ENCODE measurements around the gene SPTBN4.
"Not testable (repeated sequence)": the region's sequence is repeated elsewhere in the genome, so short reads cannot be mapped to it uniquely, and the experiment has no call there.

Gene SPTBN4

GRCh38 chr19:40521276-40521675 lies 54.5 kb downstream of the SPTBN4 start:
- Histone ChIP-seq H3K27me3 (ENCODE audit: insufficient read depth, low read length) (0 out of 2 replicates have a peak, but pooled peaks cover 2% of the 10 kb centered on the region), H3K4me1 (ENCODE audit: control insufficient read depth, insufficient read depth, low read length, unreplicated experiment) (no peaks in the 10 kb centered on the region), H3K4me3 (ENCODE audit: low read depth, low read length) (no peak overlapping the region), H2AFZ (ENCODE audit: low read length, unreplicated experiment) (no peak overlapping the region), H3K27ac (ENCODE audit: low read depth, low read length) (no peak overlapping the region), H3K79me2 (ENCODE audit: control insufficient read depth, insufficient read depth, low read length, unreplicated experiment) (no peaks in the 10 kb centered on the region), H3K36me3 (ENCODE audit: insufficient read depth, low read length) (no peaks in the 10 kb centered on the region)

GRCh38 chr19:40521900-40522299 lies 55.1 kb downstream of the SPTBN4 start:
- not testable (repeated sequence) for H3K79me2 ChIP-seq (ENCODE audit: control insufficient read depth, insufficient read depth, low read length, unreplicated experiment); H3K4me1 ChIP-seq (ENCODE audit: control insufficient read depth, insufficient read depth, low read length, unreplicated experiment); H3K4me3 ChIP-seq (ENCODE audit: low read depth, low read length); H3K27ac ChIP-seq (ENCODE audit: low read depth, low read length); H3K27me3 ChIP-seq (ENCODE audit: insufficient read depth, low read length); H3K36me3 ChIP-seq (ENCODE audit: insufficient read depth, low read length); H2AFZ ChIP-seq (ENCODE audit: low read length, unreplicated experiment)

- no peaks in the 10 kb centered on the region for H3K4me1 ChIP-seq (ENCODE audit: control insufficient read depth, insufficient read depth, low read length, unreplicated experiment)
- no peaks in the 10 kb centered on the region for H3K36me3 ChIP-seq (ENCODE audit: insufficient read depth, low read length)
- H3K27me3 ChIP-seq (ENCODE audit: insufficient read depth, low read length): 0 out of 2 replicates have a peak, but pooled peaks cover 2% of the 10 kb centered on the region
- no peak overlapping the region for H3K4me3 ChIP-seq (ENCODE audit: low read depth, low read length)
- H3K27ac ChIP-seq (ENCODE audit: low read depth, low read length): no peak overlapping the region
- no peak overlapping the region for H2AFZ ChIP-seq (ENCODE audit: low read length, unreplicated experiment)
- no peaks in the 10 kb centered on the region for H3K79me2 ChIP-seq (ENCODE audit: control insufficient read depth, insufficient read depth, low read length, unreplicated experiment)
Measured at GRCh38 chr19:40523322-40524047, 56.7 kb downstream of the SPTBN4 start.

GRCh38 chr19:40524133-40524549 lies 57.3 kb downstream of the SPTBN4 start:
- Histone ChIP-seq H2AFZ (ENCODE audit: low read length, unreplicated experiment) (no peak overlapping the region), H3K4me1 (ENCODE audit: control insufficient read depth, insufficient read depth, low read length, unreplicated experiment) (no peaks in the 10 kb centered on the region), H3K4me3 (ENCODE audit: low read depth, low read length) (no peak overlapping the region), H3K36me3 (ENCODE audit: insufficient read depth, low read length) (no peaks in the 10 kb centered on the region), H3K79me2 (ENCODE audit: control insufficient read depth, insufficient read depth, low read length, unreplicated experiment) (no peaks in the 10 kb centered on the region), H3K27me3 (ENCODE audit: insufficient read depth, low read length) (0 out of 2 replicates have a peak, but pooled peaks cover 2% of the 10 kb centered on the region), H3K27ac (ENCODE audit: low read depth, low read length) (no peak overlapping the region)

GRCh38 chr19:40524655-40525054 lies 57.9 kb downstream of the SPTBN4 start:
- H3K79me2 ChIP-seq (ENCODE audit: control insufficient read depth, insufficient read depth, low read length, unreplicated experiment): no peaks in the 10 kb centered on the region
- no peak overlapping the region for H3K27ac ChIP-seq (ENCODE audit: low read depth, low read length)
- H3K4me3 ChIP-seq (ENCODE audit: low read depth, low read length): no peak overlapping the region
- no peaks in the 10 kb centered on the region for H3K4me1 ChIP-seq (ENCODE audit: control insufficient read depth, insufficient read depth, low read length, unreplicated experiment)
- H3K36me3 ChIP-seq (ENCODE audit: insufficient read depth, low read length): no peaks in the 10 kb centered on the region
- peaks cover 2% of the 10 kb centered on the region; the same call in 1 of the 2 replicates for H3K27me3 ChIP-seq (ENCODE audit: insufficient read depth, low read length)
- no peak overlapping the region for H2AFZ ChIP-seq (ENCODE audit: low read length, unreplicated experiment)

GRCh38 chr19:40525234-40526051 lies 58.6 kb downstream of the SPTBN4 start:
- Histone ChIP-seq H3K79me2 (ENCODE audit: control insufficient read depth, insufficient read depth, low read length, unreplicated experiment) (no peaks in the 10 kb centered on the region), H3K36me3 (ENCODE audit: insufficient read depth, low read length) (no peaks in the 10 kb centered on the region), H3K4me1 (ENCODE audit: control insufficient read depth, insufficient read depth, low read length, unreplicated experiment) (no peaks in the 10 kb centered on the region), H3K4me3 (ENCODE audit: low read depth, low read length) (no peak overlapping the region), H3K27ac (ENCODE audit: low read depth, low read length) (no peak overlapping the region), H3K27me3 (ENCODE audit: insufficient read depth, low read length) (peaks cover 6% of the 10 kb centered on the region; the same call in 1 of the 2 replicates), H2AFZ (ENCODE audit: low read length, unreplicated experiment) (no peak overlapping the region)

- H3K27ac ChIP-seq (ENCODE audit: low read depth, low read length): no peak overlapping the region
- no peaks in the 10 kb centered on the region for H3K36me3 ChIP-seq (ENCODE audit: insufficient read depth, low read length)
- no peaks in the 10 kb centered on the region for H3K4me1 ChIP-seq (ENCODE audit: control insufficient read depth, insufficient read depth, low read length, unreplicated experiment)
- H3K79me2 ChIP-seq (ENCODE audit: control insufficient read depth, insufficient read depth, low read length, unreplicated experiment): no peaks in the 10 kb centered on the region
- H2AFZ ChIP-seq (ENCODE audit: low read length, unreplicated experiment): no peak overlapping the region
- no peak overlapping the region for H3K4me3 ChIP-seq (ENCODE audit: low read depth, low read length)
- H3K27me3 ChIP-seq (ENCODE audit: insufficient read depth, low read length): peaks cover 7% of the 10 kb centered on the region; the same call in 1 of the 2 replicates
Measured at GRCh38 chr19:40528078-40528477, 61.3 kb downstream of the SPTBN4 start.

GRCh38 chr19:40528533-40529092 lies 61.8 kb downstream of the SPTBN4 start:
- Histone ChIP-seq H3K27me3 (ENCODE audit: insufficient read depth, low read length) (peaks cover 7% of the 10 kb centered on the region; the same call in 1 of the 2 replicates), H3K27ac (ENCODE audit: low read depth, low read length) (no peak overlapping the region), H3K36me3 (ENCODE audit: insufficient read depth, low read length) (no peaks in the 10 kb centered on the region), H2AFZ (ENCODE audit: low read length, unreplicated experiment) (no peak overlapping the region), H3K4me1 (ENCODE audit: control insufficient read depth, insufficient read depth, low read length, unreplicated experiment) (no peaks in the 10 kb centered on the region), H3K4me3 (ENCODE audit: low read depth, low read length) (no peak overlapping the region), H3K79me2 (ENCODE audit: control insufficient read depth, insufficient read depth, low read length, unreplicated experiment) (no peaks in the 10 kb centered on the region)

- Histone ChIP-seq H3K27me3 (ENCODE audit: insufficient read depth, low read length) (peaks cover 12% of the 10 kb centered on the region; the same call in 1 of the 2 replicates), H3K4me1 (ENCODE audit: control insufficient read depth, insufficient read depth, low read length, unreplicated experiment) (no peaks in the 10 kb centered on the region), H3K79me2 (ENCODE audit: control insufficient read depth, insufficient read depth, low read length, unreplicated experiment) (no peaks in the 10 kb centered on the region), H3K27ac (ENCODE audit: low read depth, low read length) (no peak overlapping the region), H3K4me3 (ENCODE audit: low read depth, low read length) (peak overlapping the region; percentile 74), H3K36me3 (ENCODE audit: insufficient read depth, low read length) (no peaks in the 10 kb centered on the region), H2AFZ (ENCODE audit: low read length, unreplicated experiment) (peak overlapping the region; percentile 38)
Measured at GRCh38 chr19:40529093-40529954, 62.5 kb downstream of the SPTBN4 start.

Measured in ACC112 (cell line).